ENCODE data around the gene RPL3. TPM values are rescaled to one million over a fixed set of nuclear protein-coding genes. Genes with fewer than 3 reads are reported as not detected.

RPL3 gene
- total and polyA plus RNA-seq, 2 of the 4 experiments (the other 2 are of a cell fraction), result 2,871 to 3,312 TPM

GRCh38 chr22:39308614-39309363 is 10.6 kb downstream of the RPL3 start:
- peak overlapping the region; percentile 85 for H2BK5ac ChIP-seq (ENCODE audit: low read depth, low read length, poor library complexity, severe bottlenecking)
- TF ChIP-seq ELK1 (IDR thresholded peaks at IDR 0.05; ENCODE audit: borderline replicate concordance, low read depth, low read length) (no peak), RCOR1 (IDR thresholded peaks at IDR 0.05; ENCODE audit: insufficient replicate concordance, low read length) (peak; percentile 62), MXI1 (IDR thresholded peaks at IDR 0.05; ENCODE audit: borderline replicate concordance, low read depth, low read length) (no peak), CHD1 (IDR thresholded peaks at IDR 0.05; ENCODE audit: low read depth, low read length) (no peak), BHLHE40 (IDR thresholded peaks at IDR 0.05; ENCODE audit: low read depth, low read length) (peak; percentile 71), MAFK (IDR thresholded peaks at IDR 0.05; ENCODE audit: low read depth, low read length) (no peak), RFX5 (IDR thresholded peaks at IDR 0.05; ENCODE audit: low read depth, low read length) (no peak), CTCF (conservative IDR thresholded peaks at IDR 0.05; ENCODE audit: low read depth, low read length) (peak; percentile 27), USF2 (IDR thresholded peaks at IDR 0.05; ENCODE audit: low read depth, low read length) (no peak), POLR2A (IDR thresholded peaks at IDR 0.05; ENCODE audit: low read depth, low read length) (no peak; the same call in none of the 2 replicates), CEBPB (IDR thresholded peaks at IDR 0.05; ENCODE audit: low read depth, low read length) (peak; percentile 98), RAD21 (IDR thresholded peaks at IDR 0.05; ENCODE audit: low read length) (no peak; the same call in 1 of the 2 replicates), FOS (IDR thresholded peaks at IDR 0.05; ENCODE audit: low read depth, low read length) (peak; percentile 99), SMC3 (IDR thresholded peaks at IDR 0.05; ENCODE audit: low read depth, low read length) (no peak)

More at GRCh38 chr22:39308614-39309363, 10.6 kb downstream of the RPL3 start:
- Histone ChIP-seq H2AFZ (replicated peaks; ENCODE audit: low read length, poor library complexity) (peak overlapping the region; percentile 64), H3K23ac (ENCODE audit: low read depth, low read length) (peak overlapping the region; percentile 84), H2BK120ac (ENCODE audit: low read depth, low read length) (peak overlapping the region; percentile 97), H3K27me3 (ENCODE audit: control insufficient read depth, insufficient read depth, low read length) (no peaks in the 10 kb centered on the region), H4K5ac (ENCODE audit: low read depth, low read length) (peak overlapping the region; percentile 87), H2AK5ac (ENCODE audit: low read depth, low read length) (peak overlapping the region; percentile 98), H3K4me1 (ENCODE audit: control insufficient read depth, insufficient read depth, low read length) (peaks cover 17% of the 10 kb centered on the region), H4K8ac (ENCODE audit: low read depth in 2 of 2, low read length in 2 of 2) (peak overlapping the region; percentile 26 to 83; a peak in 3 of 4 replicates), H3K27ac (ENCODE audit: insufficient read depth, low read length) (peak overlapping the region; percentile 71), H3K4me3 (ENCODE audit: insufficient read depth, low read depth, low read length) (no peak overlapping the region), H2BK15ac (ENCODE audit: low read depth, low read length) (peak overlapping the region; percentile 91; the same call in 2 of the 3 replicates), H3K79me1 (ENCODE audit: low read depth in 1 of 2, low read length in 2 of 2) (peaks cover 2 to 49% of the 10 kb centered on the region in 2 experiments), H2BK20ac (ENCODE audit: low read depth, low read length) (peak overlapping the region; percentile 95), H3K4ac (ENCODE audit: low read depth, low read length) (peak overlapping the region; percentile 98), H3K56ac (ENCODE audit: extremely low read depth, insufficient read depth, low read length) (peak overlapping the region; percentile 62; the same call in 1 of the 2 replicates), H3K4me2 (ENCODE audit: low read depth, low read length) (peak overlapping the region; percentile 69), H4K91ac (ENCODE audit: insufficient read depth, low read depth, low read length) (peak overlapping the region; percentile 93), H3K36me3 (ENCODE audit: control insufficient read depth, insufficient read depth, low read length) (peaks cover 58% of the 10 kb centered on the region), H3K9me3 (ENCODE audit: control insufficient read depth, insufficient read depth, low read length) (no peaks in the 10 kb centered on the region), H3K9ac (ENCODE audit: low read depth, low read length) (peak overlapping the region; percentile 47), H3K9me1 (ENCODE audit: insufficient read depth, low read length) (peaks cover 9% of the 10 kb centered on the region), H3K18ac (ENCODE audit: low read depth, low read length) (peak overlapping the region; percentile 70), H4K20me1 (ENCODE audit: insufficient read depth, low read length) (peaks cover 59% of the 10 kb centered on the region), H3K14ac (replicated peaks; ENCODE audit: low read depth, low read length) (peak overlapping the region; percentile 95), H2AK9ac (replicated peaks; ENCODE audit: low read depth, low read length, poor library complexity) (peak overlapping the region; percentile 95)
- WGBS, 2 experiments (ENCODE audit: extremely low coverage in 2 of 2, insufficient read length in 1 of 2), result 0% methylated on average over 2 of the region's 24 CpGs; no CpG with 5 or more reads in 1 of the 2 experiments
- dilution Hi-C loops (cut with HindIII; ENCODE audit: low sequenced_read_pairs, unreplicated experiment) (no loop called here), in situ Hi-C loops (cut with MboI; ENCODE audit: low sequenced_read_pairs) (loop anchor here (10.0 kb wide), 1 partner anchor 444 kb away; no protein-coding TSS in a partner anchor), intact Hi-C loops (cut with micrococcal nuclease) (loop anchor here (1.0 to 5.0 kb wide), 2 partner anchors 138 to 436 kb away; partner anchors contain the start of gene CBX6)
- ATAC-seq (ENCODE audit: low read depth), result peak; percentile 62
- BruUV-seq (replicated peaks), result no TSS peak
- ChIA-PET CTCF (interaction anchor here (1.0 to 1.2 kb wide), 2 partner anchors 9 to 139 kb away, joined by 3 read pairs; no protein-coding TSS in a partner anchor), POLR2A (ENCODE audit: unreplicated experiment) (no interaction called here)
- DNase-seq, result peak; percentile 96

Measured in IMR-90 (cell line).